WTC11 (cell line): ENCODE results near the gene NDUFAF2.

ENCODE experiments used
- CREB1 ChIP-seq: sonication (generic); formaldehyde crosslinking; IDR thresholded peaks from 2 replicates; pipeline ENCODE4 v1.8.0; 2023; ENCODE audit warnings: mild to moderate bottlenecking, missing genetic modification reagents
- CTCF ChIP-seq: fragments of 200-600 bp; IDR thresholded peaks from 2 replicates; pipeline ENCODE4 v1.8.0; 2022; ENCODE audit warnings: antibody characterized with exemption
- ETV6 ChIP-seq: sonication (generic); formaldehyde crosslinking; IDR thresholded peaks from 2 replicates; pipeline ENCODE4 v1.8.1; 2022; ENCODE audit warnings: mild to moderate bottlenecking, missing genetic modification reagents
- PREB ChIP-seq: sonication (generic); formaldehyde crosslinking; IDR thresholded peaks from 2 replicates; pipeline ENCODE4 v1.8.1; 2022; ENCODE audit warnings: mild to moderate bottlenecking, missing genetic modification reagents, moderate library complexity, borderline replicate concordance
- STAT6 ChIP-seq: sonication (generic); formaldehyde crosslinking; conservative IDR thresholded peaks from 2 replicates; pipeline ENCODE4 v1.8.1; 2023; ENCODE audit warnings: mild to moderate bottlenecking, low read depth, missing genetic modification reagents, moderate library complexity
- ZNF121 ChIP-seq: sonication (generic); formaldehyde crosslinking; IDR thresholded peaks from 2 replicates; pipeline ENCODE4 v1.8.0; 2023; ENCODE audit warnings: missing genetic modification reagents
- ZNF219 ChIP-seq: sonication (generic); formaldehyde crosslinking; IDR thresholded peaks from 2 replicates; pipeline ENCODE4 v1.8.0; 2023; ENCODE audit warnings: missing genetic modification reagents, mild to moderate bottlenecking, borderline replicate concordance
- ZNF232 ChIP-seq: sonication (generic); formaldehyde crosslinking; IDR thresholded peaks from 2 replicates; pipeline ENCODE4 v1.8.0; 2022; ENCODE audit warnings: mild to moderate bottlenecking, missing genetic modification reagents
- ZSCAN18 ChIP-seq: fragments of 250-450 bp; sonication (Bioruptor Pico); IDR thresholded peaks from 2 replicates; pipeline ENCODE4 v2.1.2; 2022; ENCODE audit warnings: mild to moderate bottlenecking, moderate library complexity

- TF ChIP-seq CTCF (no peak), ZSCAN18 (no peak), ETV6 (CRISPR knock-in tag) (peak; percentile 34), ZNF219 (CRISPR knock-in tag) (no peak), PREB (CRISPR knock-in tag) (no peak), ZNF232 (CRISPR knock-in tag) (0 out of 2 replicates have a peak, but pooled peaks have one; percentile 48), STAT6 (CRISPR knock-in tag) (no peak), CREB1 (CRISPR knock-in tag) (no peak), ZNF121 (CRISPR knock-in tag) (peak; percentile 58; the same call in 1 of the 2 replicates)
Measured at GRCh38 chr5:60944904-60945812, at the start of gene NDUFAF2, which contains the start of gene ERCC8.
